ENCODE measurements around the gene KIAA0825.

The KIAA0825 gene

GRCh38 chr5:94471521-94471920 is 146.9 kb downstream of the KIAA0825 start:
- no peaks in the 10 kb centered on the region for H3K27me3 ChIP-seq (replicated peaks; ENCODE audit: control insufficient read depth, insufficient read depth, low read length)
- no peak for DNase-seq (ENCODE audit: extremely low read depth, insufficient read length)
- H3K36me3 ChIP-seq (ENCODE audit: control insufficient read depth, insufficient read depth, low read length): no peaks in the 10 kb centered on the region
- H3K4me3 ChIP-seq (replicated peaks; ENCODE audit: low read depth, low read length): no peak overlapping the region
- no peak for TF ChIP-seq CTCF (IDR thresholded peaks at IDR 0.05; ENCODE audit: insufficient read depth, low read length, poor library complexity, severe bottlenecking)

- no peak for DNase-seq (ENCODE audit: extremely low read depth, insufficient read length)
- H3K36me3 ChIP-seq (ENCODE audit: control insufficient read depth, insufficient read depth, low read length): no peaks in the 10 kb centered on the region
- TF ChIP-seq CTCF (IDR thresholded peaks at IDR 0.05; ENCODE audit: insufficient read depth, low read length, poor library complexity, severe bottlenecking): no peak
- H3K27me3 ChIP-seq (replicated peaks; ENCODE audit: control insufficient read depth, insufficient read depth, low read length): no peaks in the 10 kb centered on the region
- H3K4me3 ChIP-seq (replicated peaks; ENCODE audit: low read depth, low read length): no peak overlapping the region
These were observed 147.6 kb downstream of the KIAA0825 start for GRCh38 chr5:94470802-94471201.

- no peak overlapping the region for H3K4me3 ChIP-seq (replicated peaks; ENCODE audit: low read depth, low read length)
- no peaks in the 10 kb centered on the region for H3K36me3 ChIP-seq (ENCODE audit: control insufficient read depth, insufficient read depth, low read length)
- no peak for TF ChIP-seq CTCF (IDR thresholded peaks at IDR 0.05; ENCODE audit: insufficient read depth, low read length, poor library complexity, severe bottlenecking)
- no peak for DNase-seq (ENCODE audit: extremely low read depth, insufficient read length)
- no peaks in the 10 kb centered on the region for H3K27me3 ChIP-seq (replicated peaks; ENCODE audit: control insufficient read depth, insufficient read depth, low read length)
These were observed 148.5 kb downstream of the KIAA0825 start for GRCh38 chr5:94469894-94470329.

- Histone ChIP-seq H3K36me3 (ENCODE audit: control insufficient read depth, insufficient read depth, low read length) (no peaks in the 10 kb centered on the region), H3K4me3 (replicated peaks; ENCODE audit: low read depth, low read length) (no peak overlapping the region), H3K27me3 (replicated peaks; ENCODE audit: control insufficient read depth, insufficient read depth, low read length) (no peaks in the 10 kb centered on the region)
- DNase-seq (ENCODE audit: extremely low read depth, insufficient read length): no peak
- no peak for TF ChIP-seq CTCF (IDR thresholded peaks at IDR 0.05; ENCODE audit: insufficient read depth, low read length, poor library complexity, severe bottlenecking)
These were observed 150.2 kb downstream of the KIAA0825 start for GRCh38 chr5:94467954-94468930.

GRCh38 chr5:94467346-94467953 is 151.0 kb downstream of the KIAA0825 start:
- no peaks in the 10 kb centered on the region for H3K36me3 ChIP-seq (ENCODE audit: control insufficient read depth, insufficient read depth, low read length)

More at GRCh38 chr5:94467346-94467953, 151.0 kb downstream of the KIAA0825 start:
- DNase-seq (ENCODE audit: extremely low read depth, insufficient read length): no peak
- Histone ChIP-seq H3K27me3 (replicated peaks; ENCODE audit: control insufficient read depth, insufficient read depth, low read length) (no peaks in the 10 kb centered on the region), H3K4me3 (replicated peaks; ENCODE audit: low read depth, low read length) (no peak overlapping the region)
- TF ChIP-seq CTCF (IDR thresholded peaks at IDR 0.05; ENCODE audit: insufficient read depth, low read length, poor library complexity, severe bottlenecking): no peak

Measured in GM06990 (cell line).